CD4-positive, alpha-beta T cell treated with Interleukin-17A for 1 hour (primary cell): ENCODE measurements around the gene LAMB2.

Source experiments
- DNase-seq: peaks from one replicate; pipeline ENCODE4 v3.0.0-alpha.2; 2020

The LAMB2 gene

GRCh38 chr3:49161197-49161596 lies 28.3 kb upstream of the LAMB2 start:
- no peak for DNase-seq

- DNase-seq, result no peak
Observed at GRCh38 chr3:49158792-49159191, 25.9 kb upstream of the LAMB2 start.

GRCh38 chr3:49158103-49158709 lies 25.4 kb upstream of the LAMB2 start:
- peak; percentile 73 for DNase-seq

GRCh38 chr3:49157289-49157688 lies 24.4 kb upstream of the LAMB2 start:
- no peak for DNase-seq

- DNase-seq, result no peak
Observed at GRCh38 chr3:49153349-49153912, 20.6 kb upstream of the LAMB2 start.

GRCh38 chr3:49151610-49152009 lies 18.8 kb upstream of the LAMB2 start:
- DNase-seq, result no peak

GRCh38 chr3:49148159-49148558 lies 15.3 kb upstream of the LAMB2 start:
- DNase-seq, result no peak

GRCh38 chr3:49140080-49140479 lies 7.2 kb upstream of the LAMB2 start:
- no peak for DNase-seq

- no peak for DNase-seq
Observed at GRCh38 chr3:49135499-49135898, 2.6 kb upstream of the LAMB2 start.

GRCh38 chr3:49134471-49135265 lies 1.8 kb upstream of the LAMB2 start:
- DNase-seq, result no peak

- DNase-seq, result no peak
Observed at GRCh38 chr3:49133226-49133951, 539 bp upstream of the LAMB2 start.

- no peak for DNase-seq
Observed at GRCh38 chr3:49132073-49132436, 795 bp downstream of the LAMB2 start.

- DNase-seq, result no peak
Observed at GRCh38 chr3:49131576-49131975, 1.3 kb downstream of the LAMB2 start.

- DNase-seq, result no peak
Observed at GRCh38 chr3:49131040-49131439, 1.8 kb downstream of the LAMB2 start.

GRCh38 chr3:49124991-49125670 lies 7.7 kb downstream of the LAMB2 start:
- no peak for DNase-seq

- DNase-seq, result no peak
Observed at GRCh38 chr3:49124203-49124602, 8.6 kb downstream of the LAMB2 start.

GRCh38 chr3:49123687-49124086 lies 9.2 kb downstream of the LAMB2 start:
- DNase-seq, result no peak

- DNase-seq, result no peak
Observed at GRCh38 chr3:49122886-49123545, 9.8 kb downstream of the LAMB2 start.

GRCh38 chr3:49122451-49122850 lies 10.4 kb downstream of the LAMB2 start:
- DNase-seq, result no peak

- DNase-seq, result no peak
Observed at GRCh38 chr3:49122022-49122421, 10.8 kb downstream of the LAMB2 start.

- DNase-seq, result no peak
Observed at GRCh38 chr3:49121132-49121736, 11.6 kb downstream of the LAMB2 start.
